A549 treated with RU486 at 1 μM for 4 hours (cell line): Measurements from ENCODE around the gene MAD2L1BP. TPM values are rescaled to one million over a fixed set of nuclear protein-coding genes. Genes with fewer than 3 reads are reported as not detected.

Source experiments
- total RNA-seq: library from RNA; stranded (reverse); fragments of 200-300 nt; extraction: Qiagen RNA extraction; gene quantifications from 5 replicates; pipeline ENCODE4 v1.2.3, GENCODE V29; 2022; ENCODE audit warnings: low read depth

The MAD2L1BP gene
- 34.9 to 40.1 TPM (median 35.7 TPM) in 5 replicates for total RNA-seq

GRCh38 chr6:43635387-43636307 is at the start of gene MAD2L1BP:
MAD2L1BP (plus strand) TSS chr6:43635840; CDS start chr6:43635876, 36 bp downstream.

GRCh38 chr6:43629104-43629504 is 6.5 kb upstream of the MAD2L1BP start, which contains the start of gene GTPBP2:
GTPBP2 (minus strand) TSS chr6:43629264; CDS start chr6:43629162, 102 bp downstream.

GRCh38 chr6:43644940-43645612 is 9.4 kb downstream of the MAD2L1BP start, which contains the start of gene RSPH9:
RSPH9 (plus strand) TSS chr6:43645036; CDS start chr6:43645099, 63 bp downstream.

GRCh38 chr6:43687437-43688347 is 52.1 kb downstream of the MAD2L1BP start, which contains the start of gene MRPS18A:
MRPS18A (minus strand) TSS chr6:43687791; CDS start chr6:43687779, 12 bp downstream.

Other genes with a start within 250 kb of the MAD2L1BP start
- 5.9 to 12.5 TPM (median 9.2 TPM) in 5 replicates for gene ABCC10, start 208.3 kb upstream of the MAD2L1BP start, total RNA-seq
- 3.6 to 6.8 TPM (median 5.7 TPM) in 5 replicates for gene DLK2, start 180.3 kb upstream of the MAD2L1BP start, total RNA-seq
- gene TJAP1, start 158.3 kb upstream of the MAD2L1BP start, total RNA-seq: 15.1 to 20.9 TPM (median 19.9 TPM) in 5 replicates
- 0.95 to 1.5 TPM (median 1.4 TPM) in 5 replicates for gene LRRC73, start 125.5 kb upstream of the MAD2L1BP start, total RNA-seq
- gene YIPF3, start 118.9 kb upstream of the MAD2L1BP start, total RNA-seq: 61.0 to 73.1 TPM (median 69.5 TPM) in 5 replicates
- gene POLR1C, start 118.8 kb upstream of the MAD2L1BP start, total RNA-seq: 49.2 to 59.3 TPM (median 55.5 TPM) in 5 replicates
- gene XPO5, start 59.8 kb upstream of the MAD2L1BP start, total RNA-seq: 26.4 to 29.7 TPM (median 29.1 TPM) in 5 replicates
- 8.4 to 10.3 TPM (median 9.1 TPM) in 5 replicates for gene POLH, start 59.7 kb upstream of the MAD2L1BP start, total RNA-seq
- 13.6 to 22.0 TPM (median 20.5 TPM) in 5 replicates for gene GTPBP2, start 6.6 kb upstream of the MAD2L1BP start, total RNA-seq
- gene RSPH9, start 9.2 kb downstream of the MAD2L1BP start, total RNA-seq: 0.13 to 0.30 TPM (median 0.16 TPM) in 5 replicates
- gene MRPS18A, start 52.0 kb downstream of the MAD2L1BP start, total RNA-seq: 45.6 to 50.2 TPM (median 46.5 TPM) in 5 replicates
- gene VEGFA, start 134.4 kb downstream of the MAD2L1BP start, total RNA-seq: 33.1 to 37.1 TPM (median 34.0 TPM) in 5 replicates